GM03348 (cell line): ENCODE measurements around the gene SYTL5.

Experiments
- DNase-seq: peaks from one replicate; pipeline ENCODE4 v3.0.0; 2012; ENCODE audit warnings: low spot score

The SYTL5 gene

GRCh38 chrX:38149016-38149415 lies 142.7 kb downstream of the SYTL5 start:
- DNase-seq: no peak

- DNase-seq: no peak
Observed at GRCh38 chrX:38150993-38151392, 144.6 kb downstream of the SYTL5 start.

- peak; percentile 10 for DNase-seq
Observed at GRCh38 chrX:38151441-38151840, 145.1 kb downstream of the SYTL5 start.

DNA sequence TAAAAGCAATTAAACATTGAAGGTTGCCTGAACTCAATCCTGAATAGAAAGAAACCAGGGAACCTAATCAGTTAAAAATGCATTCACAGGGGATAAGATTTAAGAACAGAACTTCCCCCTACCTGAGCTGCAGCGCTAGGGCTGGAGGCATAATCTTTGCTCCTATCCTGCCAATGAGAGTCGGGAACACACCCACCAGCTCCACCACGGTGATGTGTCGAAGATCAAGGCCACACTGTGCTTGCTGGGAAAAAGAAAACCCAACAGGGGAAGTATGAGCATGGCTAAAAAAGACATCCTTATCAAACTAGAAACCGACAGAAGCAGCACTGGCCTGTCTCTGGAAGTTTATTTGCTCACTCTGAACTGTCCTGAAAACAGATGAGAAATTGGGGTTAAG lies 148.0 kb downstream of the SYTL5 start:
- DNase-seq: no peak

DNA sequence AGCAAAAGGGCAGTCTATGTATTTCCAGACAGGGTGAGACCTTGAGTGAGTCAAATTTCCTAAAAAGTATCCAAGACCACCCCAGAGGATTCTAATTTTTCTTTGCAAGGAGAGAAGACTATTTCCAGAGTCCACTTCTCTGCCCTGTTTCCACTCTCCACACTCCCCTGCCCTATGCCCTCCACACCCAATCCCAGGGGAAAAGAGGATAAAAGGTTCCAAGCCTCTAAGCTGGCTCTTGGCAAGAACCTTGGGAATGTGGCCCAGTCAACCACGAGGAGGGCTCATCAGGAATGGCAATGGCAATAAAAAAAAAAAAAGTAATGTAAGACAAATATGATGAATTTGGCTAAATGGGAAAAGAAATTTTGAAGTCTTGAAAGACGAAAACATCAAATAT lies 148.5 kb downstream of the SYTL5 start:
- DNase-seq: peak; percentile 9

- no peak for DNase-seq
Observed at GRCh38 chrX:38156838-38157237, 150.5 kb downstream of the SYTL5 start.

DNA sequence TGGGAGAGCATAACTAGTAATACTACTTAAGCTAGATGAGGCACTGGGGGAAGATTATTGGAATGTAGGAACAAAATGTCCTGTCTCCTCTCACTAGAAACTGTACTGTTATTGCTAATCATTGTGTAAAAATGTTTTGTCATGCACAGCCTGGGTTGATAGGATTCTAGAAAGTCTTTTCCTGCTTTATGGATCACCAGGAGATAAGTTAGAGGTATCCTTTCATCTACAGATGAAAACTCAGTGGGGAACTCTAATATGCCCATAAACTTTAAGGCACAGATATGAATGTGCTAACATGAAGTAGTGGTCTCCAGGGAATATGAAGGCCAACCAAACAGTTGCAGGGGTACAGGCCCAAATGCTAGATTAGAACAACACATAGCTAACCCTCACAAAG lies 156.8 kb downstream of the SYTL5 start:
- no peak for DNase-seq

GRCh38 chrX:38165023-38165422 lies 158.7 kb downstream of the SYTL5 start:
- DNase-seq: no peak

GRCh38 chrX:38166478-38167083 lies 160.2 kb downstream of the SYTL5 start:
- peak; percentile 6 for DNase-seq

GRCh38 chrX:38170556-38170955 lies 164.2 kb downstream of the SYTL5 start:
- no peak for DNase-seq

GRCh38 chrX:38172596-38172995 lies 166.2 kb downstream of the SYTL5 start:
- no peak for DNase-seq

GRCh38 chrX:38175139-38175538 lies 168.8 kb downstream of the SYTL5 start:
- DNase-seq: no peak

- no peak for DNase-seq
Observed at GRCh38 chrX:38178396-38178795, 172.0 kb downstream of the SYTL5 start.
